ENCODE data around the gene DPRX.

DNA sequence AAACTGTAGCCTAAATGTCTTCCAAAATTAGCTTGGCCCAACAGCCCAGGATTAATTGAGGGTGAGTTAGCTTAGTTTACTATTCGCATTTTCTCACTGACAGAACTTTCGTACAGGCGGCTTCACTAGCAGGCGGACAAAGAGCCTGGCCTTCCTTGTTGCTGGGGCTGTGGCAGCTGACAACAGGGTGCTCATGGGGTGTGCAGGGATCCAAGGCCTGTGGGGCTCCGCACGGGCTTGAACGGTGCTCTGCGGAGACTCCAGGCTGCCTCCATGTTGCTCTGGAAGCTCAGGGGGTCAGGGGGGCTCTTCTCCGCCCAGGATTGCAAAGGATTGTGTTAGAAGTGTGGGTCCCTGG is 36.3 kb upstream of the DPRX start:
- TF ChIP-seq ZNF331 (CRISPR knock-in tag; IDR thresholded peaks at IDR 0.05) (no peak), ZNF605 (CRISPR knock-in tag; IDR thresholded peaks at IDR 0.05) (no peak), E2F2 (CRISPR knock-in tag; IDR thresholded peaks at IDR 0.05; ENCODE audit: borderline replicate concordance) (no peak), NFIC (IDR thresholded peaks at IDR 0.05; ENCODE audit: low read length) (no peak), EZH2 (conservative IDR thresholded peaks at IDR 0.05; ENCODE audit: low read depth, low read length) (no peak), THAP7 (CRISPR knock-in tag; IDR thresholded peaks at IDR 0.05) (no peak), ATF2 (CRISPR knock-in tag; IDR thresholded peaks at IDR 0.05) (no peak), ZBTB21 (CRISPR knock-in tag; IDR thresholded peaks at IDR 0.05) (no peak), ATF7-NPFF (CRISPR knock-in tag; IDR thresholded peaks at IDR 0.05; ENCODE audit: low read depth) (no peak), ZZZ3 (CRISPR knock-in tag; IDR thresholded peaks at IDR 0.05; ENCODE audit: borderline replicate concordance) (no peak)
- TF ChIP-seq, protein P1, sequence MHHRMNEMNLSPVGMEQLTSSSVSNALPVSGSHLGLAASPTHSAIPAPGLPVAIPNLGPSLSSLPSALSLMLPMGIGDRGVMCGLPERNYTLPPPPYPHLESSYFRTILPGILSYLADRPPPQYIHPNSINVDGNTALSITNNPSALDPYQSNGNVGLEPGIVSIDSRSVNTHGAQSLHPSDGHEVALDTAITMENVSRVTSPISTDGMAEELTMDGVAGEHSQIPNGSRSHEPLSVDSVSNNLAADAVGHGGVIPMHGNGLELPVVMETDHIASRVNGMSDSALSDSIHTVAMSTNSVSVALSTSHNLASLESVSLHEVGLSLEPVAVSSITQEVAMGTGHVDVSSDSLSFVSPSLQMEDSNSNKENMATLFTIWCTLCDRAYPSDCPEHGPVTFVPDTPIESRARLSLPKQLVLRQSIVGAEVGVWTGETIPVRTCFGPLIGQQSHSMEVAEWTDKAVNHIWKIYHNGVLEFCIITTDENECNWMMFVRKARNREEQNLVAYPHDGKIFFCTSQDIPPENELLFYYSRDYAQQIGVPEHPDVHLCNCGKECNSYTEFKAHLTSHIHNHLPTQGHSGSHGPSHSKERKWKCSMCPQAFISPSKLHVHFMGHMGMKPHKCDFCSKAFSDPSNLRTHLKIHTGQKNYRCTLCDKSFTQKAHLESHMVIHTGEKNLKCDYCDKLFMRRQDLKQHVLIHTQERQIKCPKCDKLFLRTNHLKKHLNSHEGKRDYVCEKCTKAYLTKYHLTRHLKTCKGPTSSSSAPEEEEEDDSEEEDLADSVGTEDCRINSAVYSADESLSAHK (CRISPR knock-in tag; IDR thresholded peaks at IDR 0.05; ENCODE audit: borderline replicate concordance): no peak
